ENCODE measurements around the gene OR2M4.
"Not testable (repeated sequence)": the region's sequence is repeated elsewhere in the genome, so short reads cannot be mapped to it uniquely, and the experiment has no call there.

OR2M4 gene, protein sequence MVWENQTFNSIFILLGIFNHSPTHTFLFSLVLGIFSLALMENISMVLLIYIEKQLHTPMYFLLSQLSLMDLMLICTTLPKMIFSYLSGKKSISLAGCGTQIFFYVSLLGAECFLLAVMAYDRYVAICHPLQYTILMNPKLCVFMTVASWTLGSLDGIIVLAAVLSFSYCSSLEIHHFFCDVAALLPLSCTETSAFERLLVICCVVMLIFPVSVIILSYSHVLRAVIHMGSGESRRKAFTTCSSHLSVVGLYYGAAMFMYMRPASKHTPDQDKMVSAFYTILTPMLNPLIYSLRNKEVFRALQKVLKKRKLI

DNA sequence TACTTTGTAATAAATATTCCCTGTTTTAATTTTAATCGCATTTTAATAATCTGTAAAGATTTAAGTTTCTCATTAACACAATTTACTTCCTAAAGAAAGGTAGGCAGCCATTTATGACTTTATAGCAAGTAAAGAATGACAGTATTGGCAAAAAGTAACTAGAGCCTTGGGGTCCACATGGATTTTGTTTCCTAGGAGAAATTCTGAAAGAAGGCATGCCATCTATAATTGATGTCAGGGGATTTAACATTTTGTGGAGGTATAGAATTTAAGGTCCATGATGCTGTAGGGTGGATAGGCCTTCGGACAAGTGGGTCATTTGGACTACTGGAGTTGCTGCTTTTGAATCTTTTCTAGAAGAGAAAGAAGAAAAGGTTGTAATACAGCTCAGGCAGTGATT, at the start of gene OR2M4:
Gene OR2M4 (plus strand): TSS at position 301 of the 400 bp plus-strand sequence. CDS start 7,512 bp downstream, outside the sequence.
- DNase-seq: no peak

DNA sequence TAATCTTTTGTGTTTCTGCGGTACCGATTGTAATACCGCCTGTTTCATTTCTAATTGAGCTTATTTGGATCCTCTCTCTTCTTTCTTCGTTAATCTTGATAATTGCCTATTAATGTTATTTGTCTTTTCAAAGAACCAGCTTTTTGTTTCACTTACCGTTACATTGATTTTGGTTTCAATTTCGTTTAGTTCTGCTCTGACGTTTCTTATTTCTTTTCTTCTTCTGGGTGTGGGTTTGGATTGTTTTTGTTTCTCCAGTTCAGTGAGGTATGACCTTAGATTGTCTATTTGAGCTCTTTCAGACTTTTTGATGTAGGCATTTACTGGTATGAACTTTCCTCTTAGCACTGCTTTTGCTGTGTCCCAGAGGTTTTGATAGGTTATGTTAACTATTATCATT, 47.2 kb upstream of the OR2M4 start:
- DNase-seq: no peak

DNA sequence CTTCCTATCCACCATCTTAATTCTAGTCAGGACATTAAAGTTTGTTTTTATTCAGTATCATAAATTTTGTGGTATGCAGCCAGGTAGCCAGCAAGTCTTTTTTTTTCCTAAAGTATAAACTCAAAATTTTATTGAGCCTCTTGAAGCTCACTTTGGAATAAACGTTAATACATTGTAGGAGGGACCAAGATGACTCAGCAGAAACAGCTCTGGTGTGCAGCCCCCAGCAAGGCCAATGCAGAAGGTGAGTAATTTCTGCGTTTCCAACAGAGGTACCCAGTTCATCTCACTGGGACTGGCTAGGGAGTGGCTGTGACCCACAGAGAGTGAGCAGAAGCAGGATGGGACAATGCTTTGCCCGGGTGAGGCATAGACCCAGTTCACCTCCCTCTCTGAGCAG, 43.9 kb upstream of the OR2M4 start:
- no peak for DNase-seq

- no peak for DNase-seq
Measured at GRCh38 chr1:248189026-248189425, 42.2 kb upstream of the OR2M4 start.

DNA sequence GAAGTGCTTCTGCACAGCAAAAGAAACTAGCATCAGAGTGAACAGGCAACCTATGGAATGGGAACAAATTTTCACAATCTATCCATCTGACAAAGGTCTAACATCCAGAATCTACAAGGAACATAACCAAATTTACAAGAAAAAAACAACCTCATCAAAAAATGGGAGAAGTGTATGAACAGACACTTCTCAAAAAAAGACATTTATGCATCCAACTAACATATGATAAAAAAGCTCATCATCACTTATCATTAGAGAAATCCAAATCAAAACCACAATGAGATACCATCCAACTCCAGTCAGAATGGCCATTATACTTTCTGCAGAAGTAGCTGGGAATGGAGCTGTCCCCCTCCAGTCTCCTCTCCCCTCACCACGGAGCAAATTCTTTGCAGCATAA, 37.1 kb upstream of the OR2M4 start:
- DNase-seq: no peak

DNA sequence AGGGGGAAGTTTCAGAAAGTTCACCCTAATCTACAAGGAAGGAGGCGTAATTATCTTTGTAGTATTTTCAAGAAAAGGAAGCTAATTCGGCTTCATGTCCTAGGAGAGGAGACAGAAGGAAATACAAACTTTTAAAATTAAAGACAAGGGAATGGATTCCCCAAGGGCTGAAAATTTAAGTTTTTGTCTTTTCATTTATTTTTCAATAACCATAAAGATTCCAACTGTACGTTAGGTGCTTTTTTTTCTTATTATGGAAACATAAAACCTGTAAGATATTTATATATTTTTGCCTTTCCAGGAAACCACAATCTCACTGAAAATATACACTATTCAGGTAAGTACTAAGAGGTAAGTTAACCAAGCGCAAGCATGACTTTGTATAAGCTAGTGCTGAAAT, 34.3 kb upstream of the OR2M4 start, which contains the start of gene OR2M3:
Gene OR2M3 (plus strand): TSS at position 301 of the 400 bp plus-strand sequence. CDS start 5,803 bp downstream, outside the sequence.
- DNase-seq: no peak

DNA sequence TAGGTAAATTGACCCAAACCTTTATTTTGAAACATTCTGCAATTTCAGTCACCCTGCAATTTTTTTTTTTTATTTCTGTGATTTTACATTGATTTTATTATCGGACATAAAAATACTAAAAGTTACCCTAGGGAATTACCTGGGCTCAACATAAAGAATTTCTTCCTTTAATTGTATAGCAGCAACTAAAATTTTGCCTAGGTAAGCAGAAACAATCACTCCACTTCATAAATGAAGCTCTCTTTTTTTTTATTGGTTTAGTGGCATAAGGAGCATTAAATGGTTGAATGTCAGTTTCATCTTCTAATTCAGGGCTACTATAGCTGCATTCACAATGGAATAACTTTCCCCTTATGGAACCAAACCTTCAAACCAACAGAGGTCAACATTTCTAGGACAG, 15.3 kb upstream of the OR2M4 start:
- no peak for DNase-seq

DNA sequence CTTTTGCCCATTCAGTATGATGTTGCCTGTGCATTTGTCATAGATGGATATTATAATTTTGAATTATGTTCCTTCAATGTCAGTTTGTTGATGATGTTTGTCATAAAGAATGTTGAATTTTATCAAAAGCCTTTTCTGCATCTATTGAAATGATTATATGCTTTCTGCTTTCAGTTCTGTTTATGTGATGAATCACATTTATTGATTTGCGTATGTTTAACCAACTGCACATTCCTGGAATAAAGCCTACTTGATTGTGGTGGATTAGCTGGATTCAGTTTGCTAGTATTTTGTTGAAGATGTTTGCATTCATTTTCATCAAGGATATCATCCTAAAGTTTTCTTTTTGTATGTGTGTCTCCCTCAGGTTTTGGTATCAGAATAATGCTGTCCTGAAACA, 5.7 kb upstream of the OR2M4 start:
- DNase-seq: no peak

DNA sequence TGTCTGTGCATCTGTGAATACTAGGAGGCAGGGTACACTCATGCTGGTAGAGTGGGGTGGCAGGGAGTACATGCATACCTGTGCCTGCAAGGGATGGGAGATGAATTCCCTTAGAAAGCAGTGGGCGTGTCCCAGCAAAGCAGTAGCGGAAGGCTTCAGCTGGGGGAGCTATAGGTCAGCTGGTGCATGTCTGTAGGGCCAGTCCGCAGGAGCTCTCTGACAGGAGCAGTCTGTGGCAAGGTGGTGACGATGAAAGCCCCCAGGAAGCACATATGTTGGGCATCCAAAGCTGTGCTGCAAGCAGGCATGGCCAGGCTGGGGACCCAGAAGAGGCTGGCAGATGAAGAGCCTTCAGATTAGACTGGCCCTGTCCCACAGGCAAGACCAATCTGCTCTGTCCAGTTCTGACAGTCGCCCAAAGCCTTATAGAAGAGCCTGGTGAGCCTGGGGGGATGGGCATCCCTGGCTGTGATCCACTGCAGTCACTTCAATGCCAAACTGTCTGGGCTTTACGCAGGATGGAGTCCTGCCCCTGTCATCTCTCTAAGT, 1.8 kb upstream of the OR2M4 start:
- DNase-seq: no peak

DNA sequence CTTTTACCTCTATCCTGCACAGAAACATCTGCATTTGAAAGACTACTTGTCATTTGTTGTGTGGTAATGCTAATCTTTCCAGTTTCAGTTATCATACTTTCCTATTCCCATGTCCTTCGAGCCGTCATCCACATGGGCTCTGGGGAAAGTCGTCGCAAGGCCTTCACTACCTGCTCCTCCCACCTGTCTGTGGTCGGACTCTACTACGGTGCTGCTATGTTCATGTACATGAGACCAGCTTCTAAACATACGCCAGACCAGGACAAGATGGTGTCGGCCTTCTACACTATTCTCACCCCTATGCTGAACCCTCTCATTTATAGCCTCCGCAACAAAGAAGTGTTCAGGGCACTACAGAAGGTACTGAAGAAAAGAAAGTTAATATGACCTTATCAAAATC, 8.3 kb downstream of the OR2M4 start:
- DNase-seq: no peak

DNA sequence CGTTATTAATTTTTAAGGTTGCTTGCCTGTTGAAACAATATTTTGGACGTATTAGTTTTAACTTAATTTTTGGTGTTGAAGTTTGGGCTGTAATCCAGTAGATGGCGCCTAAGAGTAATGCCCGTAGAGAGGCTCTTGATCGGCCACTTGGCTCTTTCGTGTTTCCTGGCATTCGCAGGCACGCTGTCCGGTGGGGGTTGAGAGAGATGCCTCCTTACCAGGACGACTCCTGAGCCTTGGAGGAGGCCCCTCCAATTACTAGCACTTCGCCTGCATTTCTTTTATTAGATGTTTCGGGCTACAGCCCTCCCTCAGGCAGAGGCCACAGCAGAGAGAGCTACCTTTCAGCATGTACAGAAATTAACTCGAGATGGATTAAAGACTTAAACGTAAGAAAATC, 12.0 kb downstream of the OR2M4 start:
- DNase-seq: peak in 3 of 6 experiments; percentile 8 to 30 (median 20)

- DNase-seq: not testable (repeated sequence)
Measured at GRCh38 chr1:248259309-248259708, 28.1 kb downstream of the OR2M4 start.

DNA sequence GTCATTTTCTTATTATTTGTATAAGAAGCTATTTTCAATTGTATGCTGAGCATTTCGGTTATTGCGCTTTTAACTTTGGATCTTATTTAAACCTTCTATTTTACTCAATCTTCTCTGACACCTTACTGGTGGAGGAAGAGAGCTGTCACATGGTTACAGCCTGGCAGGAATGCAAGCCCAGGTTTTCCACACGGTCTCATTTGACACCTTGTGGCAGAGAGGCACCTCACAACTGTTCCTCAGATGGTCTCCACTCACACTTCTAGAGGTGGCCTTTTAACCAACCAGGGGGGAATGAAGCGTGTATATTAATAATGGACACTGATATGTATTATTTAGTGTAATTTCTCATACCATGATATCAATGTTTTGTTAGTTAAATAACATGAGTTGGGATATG, 37.0 kb downstream of the OR2M4 start:
- no peak for DNase-seq

- DNase-seq: not testable (repeated sequence)
Measured at GRCh38 chr1:248273225-248273624, 42.0 kb downstream of the OR2M4 start.

DNA sequence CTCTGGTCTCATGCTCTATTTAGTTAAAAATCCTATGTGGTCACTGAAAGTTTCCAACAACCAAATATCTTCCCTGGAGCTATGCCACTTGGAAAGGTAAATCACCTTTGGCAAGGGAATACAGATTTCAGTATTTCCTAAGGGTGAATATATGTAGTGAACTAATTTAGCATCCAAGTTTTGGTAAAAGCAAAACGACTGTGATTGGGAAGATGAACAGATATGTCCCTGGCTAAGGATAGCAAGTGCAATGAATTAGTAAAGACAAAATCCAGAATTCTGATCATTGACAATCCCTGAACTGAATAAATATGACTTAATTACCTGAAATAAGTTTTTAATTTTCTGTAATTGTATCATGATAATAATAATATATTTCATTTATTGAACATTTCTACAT, 46.7 kb downstream of the OR2M4 start, which contains the start of gene OR2T33:
Gene OR2T33 (minus strand): TSS at position 101 of the 400 bp plus-strand sequence. CDS start 4,162 bp downstream, outside the sequence.
- no peak for DNase-seq

DNA sequence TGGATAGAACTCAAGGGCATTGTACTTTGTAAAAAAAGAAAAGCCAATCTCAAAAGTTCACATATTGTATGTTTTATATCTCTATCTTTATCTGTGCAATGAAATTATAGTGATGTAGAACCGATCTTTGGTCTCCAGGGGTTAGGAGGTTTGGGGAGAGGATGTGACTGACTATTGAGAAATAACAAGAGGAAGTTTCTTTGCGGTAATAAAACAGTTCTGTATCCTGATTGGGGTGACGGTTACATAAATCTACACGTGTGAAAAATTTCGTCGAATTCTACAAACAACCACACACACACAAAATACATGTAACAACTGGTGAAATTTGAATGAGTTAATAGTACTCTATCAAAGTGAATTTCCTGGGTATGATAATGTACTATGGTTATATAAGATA, 57.2 kb downstream of the OR2M4 start:
- no peak for DNase-seq

Measured in stimulated activated naive CD4-positive, alpha-beta T cell (primary cell).